OCI-LY1 (cell line): ENCODE data around the gene RAB38.

Experiments
- H2AFZ ChIP-seq: fragments of 200-600 bp; sonication (generic), shearing (Covaris generic); 2 replicates; pipeline ENCODE4 v1.6.0; 2014; ENCODE audit warnings: antibody characterized with exemption, mild to moderate bottlenecking, low read length
- H3F3A ChIP-seq: fragments of 200-600 bp; sonication (generic), shearing (Covaris generic); 2 replicates; pipeline ENCODE4 v1.6.0; 2014; ENCODE audit warnings: mild to moderate bottlenecking, antibody characterized with exemption, low read length, moderate library complexity; ENCODE audit not compliant: insufficient read depth
- H3K27ac ChIP-seq: fragments of 200-600 bp; sonication (generic); 2 replicates; pipeline ENCODE4 v1.5.1; 2014; ENCODE audit warnings: low read length, mixed run types, mild to moderate bottlenecking, low read depth; ENCODE audit not compliant: poor library complexity, severe bottlenecking
- H3K27me3 ChIP-seq: fragments of 200-600 bp; sonication (generic); 2 replicates; pipeline ENCODE4 v1.6.0; 2014; ENCODE audit warnings: antibody characterized with exemption, mild to moderate bottlenecking, low read length, moderate library complexity; ENCODE audit not compliant: insufficient read depth
- H3K36me3 ChIP-seq: fragments of 200-600 bp; sonication (generic); 2 replicates; pipeline ENCODE4 v1.6.1; 2014; ENCODE audit warnings: mild to moderate bottlenecking, antibody characterized with exemption, low read length, moderate library complexity, mixed read lengths; ENCODE audit not compliant: insufficient read depth
- H3K4me1 ChIP-seq: fragments of 200-600 bp; sonication (generic); 2 replicates; pipeline ENCODE4 v1.5.1; 2014; ENCODE audit warnings: mild to moderate bottlenecking, low read length, moderate library complexity; ENCODE audit not compliant: insufficient read depth, severe bottlenecking
- H3K4me2 ChIP-seq: fragments of 200-600 bp; sonication (generic), shearing (Covaris generic); 2 replicates; pipeline ENCODE4 v1.6.1; 2014; ENCODE audit warnings: low read length
- H3K4me3 ChIP-seq: fragments of 200-600 bp; sonication (generic); 2 replicates; pipeline ENCODE4 v1.5.1; 2014; ENCODE audit warnings: low read length, low read depth, mild to moderate bottlenecking, mixed read lengths; ENCODE audit not compliant: poor library complexity, severe bottlenecking
- H3K79me2 ChIP-seq: fragments of 200-600 bp; shearing (Covaris generic); 2 replicates; pipeline ENCODE4 v1.6.1; 2016; ENCODE audit warnings: mixed run types, low read length, mixed read lengths; ENCODE audit not compliant: insufficient read depth
- H3K9ac ChIP-seq: fragments of 200-600 bp; sonication (generic), shearing (Covaris generic); 2 replicates; pipeline ENCODE4 v1.6.1; 2014; ENCODE audit warnings: mild to moderate bottlenecking, low read length, mixed read lengths
- H3K9me2 ChIP-seq: fragments of 200-600 bp; sonication (generic), shearing (Covaris generic); 2 replicates; pipeline ENCODE4 v1.6.1; 2014; ENCODE audit warnings: low read depth, mild to moderate bottlenecking, low read length, mixed read lengths
- H3K9me3 ChIP-seq: fragments of 200-600 bp; shearing (Covaris generic); 2 replicates; pipeline ENCODE4 v1.6.1; 2014; ENCODE audit warnings: low read length, mixed read lengths
- H4K20me1 ChIP-seq: fragments of 200-600 bp; sonication (generic), shearing (Covaris generic); 2 replicates; pipeline ENCODE4 v1.6.0; 2016; ENCODE audit warnings: mild to moderate bottlenecking, low read length; ENCODE audit not compliant: insufficient read depth
- EZH2 ChIP-seq: fragments of 200-600 bp; sonication (generic), shearing (Covaris generic); IDR thresholded peaks from 2 replicates; pipeline ENCODE4 v1.8.0; 2017; ENCODE audit warnings: borderline replicate concordance, mixed run types, mild to moderate bottlenecking, antibody characterized with exemption, low read length, moderate library complexity, mixed read lengths
- TF ChIP-seq, protein P1 (sequence below): fragments of 200-600 bp; sonication (generic), shearing (Covaris generic); IDR thresholded peaks from 2 replicates; pipeline ENCODE4 v1.5.1; 2017; ENCODE audit warnings: mild to moderate bottlenecking, antibody characterized with exemption, low read length, moderate library complexity, mixed read lengths

The RAB38 gene

DNA sequence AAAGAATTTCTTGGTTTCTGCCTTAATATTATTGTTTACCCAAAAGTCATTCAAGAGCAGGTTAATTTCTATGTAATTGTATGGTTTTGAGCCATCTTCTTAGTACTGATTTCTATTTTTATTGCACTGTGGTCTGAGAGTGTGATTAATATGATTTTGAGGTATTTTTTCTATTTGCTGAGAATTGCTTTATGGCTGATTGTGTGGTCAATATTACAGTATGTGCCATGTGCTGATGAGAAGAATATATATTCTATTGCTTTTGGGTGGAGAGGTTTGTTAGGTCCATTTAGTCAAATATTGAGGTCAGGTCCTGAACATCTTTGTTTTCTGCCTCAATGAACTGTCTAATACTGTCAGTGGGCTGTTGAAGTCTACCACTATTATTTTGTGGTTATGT, 20.7 kb upstream of the RAB38 start:
- Histone ChIP-seq H3K79me2 (no peaks in the 10 kb centered on the region), H2AFZ (no peak overlapping the region), H3K9ac (no peak overlapping the region), H3K9me3 (no peaks in the 10 kb centered on the region), H3F3A (no peaks in the 10 kb centered on the region), H3K4me2 (no peak overlapping the region), H3K4me1 (no peaks in the 10 kb centered on the region), H3K9me2 (no peaks in the 10 kb centered on the region), H3K4me3 (no peak overlapping the region), H3K27ac (no peak overlapping the region), H3K36me3 (no peaks in the 10 kb centered on the region), H3K27me3 (no peaks in the 10 kb centered on the region), H4K20me1 (no peaks in the 10 kb centered on the region)
- TF ChIP-seq EZH2, result no peak
- TF ChIP-seq, protein P1, sequence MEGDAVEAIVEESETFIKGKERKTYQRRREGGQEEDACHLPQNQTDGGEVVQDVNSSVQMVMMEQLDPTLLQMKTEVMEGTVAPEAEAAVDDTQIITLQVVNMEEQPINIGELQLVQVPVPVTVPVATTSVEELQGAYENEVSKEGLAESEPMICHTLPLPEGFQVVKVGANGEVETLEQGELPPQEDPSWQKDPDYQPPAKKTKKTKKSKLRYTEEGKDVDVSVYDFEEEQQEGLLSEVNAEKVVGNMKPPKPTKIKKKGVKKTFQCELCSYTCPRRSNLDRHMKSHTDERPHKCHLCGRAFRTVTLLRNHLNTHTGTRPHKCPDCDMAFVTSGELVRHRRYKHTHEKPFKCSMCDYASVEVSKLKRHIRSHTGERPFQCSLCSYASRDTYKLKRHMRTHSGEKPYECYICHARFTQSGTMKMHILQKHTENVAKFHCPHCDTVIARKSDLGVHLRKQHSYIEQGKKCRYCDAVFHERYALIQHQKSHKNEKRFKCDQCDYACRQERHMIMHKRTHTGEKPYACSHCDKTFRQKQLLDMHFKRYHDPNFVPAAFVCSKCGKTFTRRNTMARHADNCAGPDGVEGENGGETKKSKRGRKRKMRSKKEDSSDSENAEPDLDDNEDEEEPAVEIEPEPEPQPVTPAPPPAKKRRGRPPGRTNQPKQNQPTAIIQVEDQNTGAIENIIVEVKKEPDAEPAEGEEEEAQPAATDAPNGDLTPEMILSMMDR, result no peak

DNA sequence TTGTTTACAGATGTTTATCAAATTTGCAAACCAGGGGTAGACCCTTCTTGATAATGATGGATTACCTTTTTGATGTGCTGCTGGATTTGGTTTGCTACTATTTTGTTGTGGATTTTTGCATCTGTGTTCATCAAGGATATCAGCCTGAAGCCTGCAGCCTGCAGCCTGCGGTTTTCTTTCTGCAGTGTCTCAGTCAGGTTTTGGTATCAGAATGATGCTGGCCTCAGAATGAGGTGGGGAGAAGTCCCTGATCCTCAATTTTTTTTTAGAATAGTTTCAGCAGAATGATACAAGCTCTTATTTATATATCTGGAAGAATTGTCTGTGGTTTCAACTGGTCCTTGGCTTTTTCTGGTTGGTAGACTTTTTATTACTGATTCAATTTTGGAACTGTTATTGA, 19.7 kb upstream of the RAB38 start:
- Histone ChIP-seq H3K27ac (no peak overlapping the region), H3K36me3 (no peaks in the 10 kb centered on the region), H2AFZ (no peak overlapping the region), H3K4me3 (no peak overlapping the region), H3K27me3 (no peaks in the 10 kb centered on the region), H3K4me1 (no peaks in the 10 kb centered on the region), H3K4me2 (no peak overlapping the region), H3K9me3 (no peaks in the 10 kb centered on the region), H3F3A (no peaks in the 10 kb centered on the region), H3K9me2 (no peaks in the 10 kb centered on the region), H3K9ac (no peak overlapping the region), H3K79me2 (no peaks in the 10 kb centered on the region), H4K20me1 (no peaks in the 10 kb centered on the region)
- no peak for TF ChIP-seq EZH2
- TF ChIP-seq, protein P1, result no peak

DNA sequence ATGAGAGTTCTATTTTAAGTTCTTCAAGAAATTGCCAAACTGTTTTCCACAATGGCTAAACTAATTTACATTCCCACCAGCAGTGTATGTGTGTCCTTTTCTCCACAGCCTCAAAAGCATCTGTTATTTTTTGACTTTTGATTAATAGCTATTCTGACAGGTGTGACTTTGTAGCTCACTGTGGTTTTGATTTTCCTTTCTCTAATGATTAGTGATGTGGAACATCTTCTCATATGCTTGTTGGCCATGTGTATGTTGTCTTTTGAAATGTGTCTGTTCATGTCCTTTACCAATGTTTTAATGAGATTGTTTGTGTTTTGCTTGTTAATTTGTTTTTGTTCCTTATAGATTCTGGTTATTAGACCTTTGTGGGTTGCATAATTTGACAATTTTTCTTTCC, 18.0 kb upstream of the RAB38 start:
- H3K79me2 ChIP-seq, result no peaks in the 10 kb centered on the region

More for the DNA sequence above, 18.0 kb upstream of the RAB38 start:
- Histone ChIP-seq H3K36me3 (no peaks in the 10 kb centered on the region), H3F3A (no peaks in the 10 kb centered on the region), H3K27me3 (no peaks in the 10 kb centered on the region), H3K9me2 (no peaks in the 10 kb centered on the region), H3K4me3 (no peak overlapping the region), H3K4me1 (no peaks in the 10 kb centered on the region), H4K20me1 (no peaks in the 10 kb centered on the region), H3K9me3 (no peaks in the 10 kb centered on the region), H2AFZ (no peak overlapping the region), H3K27ac (no peak overlapping the region), H3K9ac (no peak overlapping the region), H3K4me2 (no peak overlapping the region)
- no peak for TF ChIP-seq EZH2
- TF ChIP-seq, protein P1, result no peak
